ENCODE results near the gene PCDH9.
"Not testable (repeated sequence)": the region's sequence is repeated elsewhere in the genome, so short reads cannot be mapped to it uniquely, and the experiment has no call there.

Gene PCDH9

DNA sequence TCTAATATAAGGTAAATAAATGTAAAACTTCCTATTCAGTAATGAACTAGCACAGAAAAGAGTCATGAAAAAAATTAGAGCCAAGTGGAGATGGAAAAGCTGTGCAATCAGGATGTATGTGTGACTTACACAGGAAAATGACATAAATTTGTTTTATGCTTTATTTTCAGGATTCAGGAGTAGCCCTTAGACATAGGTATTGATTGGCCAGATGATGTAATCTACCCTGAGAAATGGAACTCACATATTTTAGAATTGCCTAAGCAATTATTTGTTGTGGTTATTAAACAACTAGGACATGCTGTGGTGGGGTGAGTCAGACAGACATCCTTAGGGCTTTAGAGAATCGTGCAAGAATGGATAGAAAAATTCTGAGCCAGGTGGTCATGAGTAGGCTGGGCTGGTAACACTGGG lies 110.6 kb downstream of the PCDH9 start:
- DNase-seq = no peak

DNA sequence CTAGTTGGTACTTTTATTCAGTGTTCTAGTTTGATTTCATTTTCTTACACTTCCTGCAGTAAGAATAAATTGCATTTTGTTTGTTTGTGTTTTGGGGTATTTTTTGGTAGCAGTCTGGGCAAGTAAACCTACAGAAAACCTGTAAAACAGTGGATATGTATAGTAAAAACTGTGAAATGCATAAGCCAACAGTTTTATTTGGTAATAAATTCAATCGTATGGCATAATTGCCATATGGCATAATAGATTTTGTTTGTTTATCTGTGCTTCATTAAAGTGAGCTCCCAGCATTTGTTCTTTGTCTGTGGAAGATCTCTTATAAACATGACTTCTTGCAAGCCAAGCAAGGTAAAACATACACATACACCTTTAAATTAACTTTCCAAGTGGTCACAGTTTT lies 111.9 kb downstream of the PCDH9 start:
- DNase-seq = no peak

GRCh38 chr13:67117010-67117550 lies 113.1 kb downstream of the PCDH9 start:
- no peak for DNase-seq

- no peak for DNase-seq
These were observed 122.2 kb downstream of the PCDH9 start for GRCh38 chr13:67107979-67108378.

DNA sequence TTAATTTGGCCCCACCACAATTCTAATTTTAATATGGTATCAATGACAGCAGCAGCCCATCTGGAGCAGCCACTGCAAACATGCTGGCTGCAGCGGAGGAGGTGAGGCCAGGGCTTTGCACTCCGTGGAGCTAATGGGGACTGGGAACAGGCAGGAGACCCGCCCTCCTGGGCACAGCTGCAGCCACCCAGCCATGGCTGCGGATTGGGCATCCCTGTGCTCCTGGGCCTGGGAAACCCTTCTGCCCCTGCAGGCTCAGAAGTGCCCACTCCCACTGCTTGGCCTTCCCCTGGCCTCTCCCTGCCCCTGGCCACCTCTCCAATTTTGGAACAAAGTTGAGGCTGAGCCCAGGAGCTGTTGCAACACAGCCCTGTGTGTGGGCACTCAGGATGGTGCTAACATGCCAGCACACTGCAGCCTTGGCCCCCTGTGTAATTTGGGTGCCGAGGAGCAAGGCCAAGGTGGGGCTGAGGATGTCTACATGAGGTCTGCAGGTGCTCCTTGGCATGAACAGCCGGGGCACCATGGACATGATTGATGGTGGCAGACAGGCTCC lies 123.6 kb downstream of the PCDH9 start:
- DNase-seq = no peak

DNA sequence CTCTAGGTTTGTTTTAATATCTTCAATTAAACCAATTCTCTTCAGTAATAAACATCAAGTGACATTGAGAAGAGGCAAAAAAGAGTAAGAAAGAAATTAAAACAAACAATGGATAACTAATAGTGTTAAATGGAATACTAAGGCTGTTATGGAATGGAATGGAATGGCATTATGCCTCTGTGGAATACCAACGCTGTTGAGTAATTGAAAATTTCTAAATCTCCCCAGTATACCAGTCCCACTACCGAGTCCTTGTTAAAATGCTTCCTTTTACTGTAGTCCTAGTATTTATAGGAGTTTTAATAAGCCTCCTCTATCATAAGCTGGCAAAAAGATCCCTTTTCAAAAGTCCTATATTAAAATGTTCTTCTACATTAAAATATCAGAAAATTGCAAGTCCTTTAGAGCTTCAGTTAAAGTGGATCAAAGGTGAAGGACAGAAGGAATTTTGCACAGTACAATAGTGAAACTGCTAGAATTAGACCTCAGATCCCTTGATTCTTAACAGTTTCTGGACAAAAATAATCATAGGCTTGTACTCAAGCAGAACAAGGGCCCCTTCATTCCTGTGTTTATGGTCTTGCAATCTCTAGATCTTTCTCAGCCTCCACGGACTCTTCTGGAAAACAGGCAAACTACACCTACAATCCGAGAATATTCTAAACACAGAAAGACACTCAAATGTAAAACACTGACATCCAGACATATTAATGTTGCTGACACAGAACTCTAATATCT lies 128.2 kb downstream of the PCDH9 start:
- no peak for DNase-seq

DNA sequence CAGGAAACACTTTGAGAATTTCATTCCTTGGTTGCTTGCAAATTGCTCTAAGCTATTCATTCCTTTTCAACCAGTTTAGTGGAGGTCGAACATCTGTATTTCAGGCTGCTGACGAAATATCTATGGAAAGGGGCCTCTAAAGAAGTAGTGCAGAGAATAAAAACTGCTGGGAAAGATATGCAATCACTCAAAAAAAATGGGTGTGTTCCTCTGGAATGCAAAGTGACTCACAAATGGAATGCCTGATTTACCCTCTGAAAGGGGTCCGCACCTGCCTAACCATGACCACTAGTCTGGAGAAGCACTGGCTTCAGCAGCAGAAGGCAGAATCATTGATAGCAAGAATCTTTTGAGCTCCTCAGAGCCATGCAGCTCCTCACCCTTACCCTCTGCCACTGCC lies 129.4 kb downstream of the PCDH9 start:
- DNase-seq = no peak

DNA sequence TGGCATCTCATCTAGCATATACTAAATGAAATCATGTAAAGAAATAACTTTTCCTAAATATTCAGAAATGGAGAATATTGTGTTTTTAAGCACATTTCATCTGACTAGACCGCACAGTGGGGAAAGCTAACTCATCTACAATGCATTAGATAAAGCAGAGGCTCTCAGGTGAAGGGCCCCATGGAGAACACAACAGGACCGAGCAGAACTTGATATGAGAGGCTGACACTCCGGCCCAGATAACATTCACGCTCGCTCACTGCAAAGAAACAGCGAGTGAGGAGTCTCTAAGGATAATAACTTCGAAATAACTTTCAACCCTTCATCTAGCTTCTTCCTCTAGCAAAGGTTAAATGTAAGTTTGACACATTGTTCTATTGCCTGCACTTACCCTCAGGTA lies 130.6 kb downstream of the PCDH9 start:
- DNase-seq = no peak

- DNase-seq = no peak
These were observed 132.2 kb downstream of the PCDH9 start for GRCh38 chr13:67097892-67098452.

GRCh38 chr13:67096893-67097292 lies 133.2 kb downstream of the PCDH9 start:
- not testable (repeated sequence) for DNase-seq

- no peak for DNase-seq
These were observed 133.7 kb downstream of the PCDH9 start for GRCh38 chr13:67096418-67096817.

GRCh38 chr13:67095621-67096020 lies 134.5 kb downstream of the PCDH9 start:
- no peak for DNase-seq

DNA sequence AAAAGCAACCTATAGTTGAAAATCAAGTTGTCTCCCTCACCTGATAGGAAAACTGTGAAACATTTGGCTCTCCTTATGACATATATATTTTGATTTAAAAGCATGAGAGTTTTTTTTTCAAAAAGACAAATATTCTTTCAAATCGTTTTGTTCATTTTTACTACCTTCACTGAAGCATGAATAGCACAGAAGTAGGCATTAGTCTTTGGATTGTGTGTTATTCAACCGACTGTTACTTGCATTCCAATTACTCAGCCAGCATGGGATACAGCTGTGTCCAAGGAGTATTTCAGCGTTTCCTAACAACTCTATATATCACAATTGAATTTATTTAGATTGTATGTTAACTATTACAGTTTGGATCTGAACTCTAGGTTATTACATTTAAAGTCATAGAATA lies 135.2 kb downstream of the PCDH9 start:
- no peak for DNase-seq

GRCh38 chr13:67094078-67094477 lies 136.1 kb downstream of the PCDH9 start:
- DNase-seq = no peak

GRCh38 chr13:67091603-67092002 lies 138.5 kb downstream of the PCDH9 start:
- no peak for DNase-seq

DNA sequence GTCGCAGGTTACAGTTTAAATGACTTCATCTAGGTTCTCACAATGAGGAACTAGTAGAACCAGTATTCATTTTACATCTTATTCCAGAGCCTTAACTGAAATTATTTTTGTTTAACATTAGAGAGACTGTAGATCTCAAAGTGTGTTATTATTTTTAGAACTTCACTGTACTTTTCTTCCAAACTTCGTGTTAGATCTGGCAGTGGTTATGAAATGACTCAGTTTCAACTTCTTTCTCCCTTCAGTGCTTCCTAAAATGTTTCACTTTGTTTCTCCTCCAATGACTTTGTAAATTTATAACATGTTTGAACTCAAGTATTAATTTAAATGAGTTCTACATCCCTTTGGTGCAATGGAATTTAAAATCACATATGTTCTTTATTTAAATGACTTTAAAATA lies 139.3 kb downstream of the PCDH9 start:
- no peak for DNase-seq

DNA sequence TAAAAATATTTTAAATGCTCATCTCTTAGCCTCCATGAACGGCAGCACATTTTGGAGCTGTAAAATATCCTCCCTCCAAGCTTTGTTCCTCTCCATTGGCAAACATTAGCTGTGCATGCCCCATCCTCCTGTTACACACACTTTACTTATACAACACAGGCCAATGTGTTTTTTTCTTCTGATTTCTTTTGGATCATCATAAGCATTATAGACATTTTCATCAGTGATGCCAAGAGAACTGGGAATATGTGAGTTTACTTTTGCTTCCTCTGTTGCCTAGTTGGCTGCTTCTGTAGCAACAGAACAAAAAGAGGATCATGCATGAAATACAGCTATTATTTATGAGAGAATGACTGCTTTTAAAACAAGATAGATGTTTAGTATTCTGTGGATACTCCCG lies 142.6 kb downstream of the PCDH9 start:
- no peak for DNase-seq

DNA sequence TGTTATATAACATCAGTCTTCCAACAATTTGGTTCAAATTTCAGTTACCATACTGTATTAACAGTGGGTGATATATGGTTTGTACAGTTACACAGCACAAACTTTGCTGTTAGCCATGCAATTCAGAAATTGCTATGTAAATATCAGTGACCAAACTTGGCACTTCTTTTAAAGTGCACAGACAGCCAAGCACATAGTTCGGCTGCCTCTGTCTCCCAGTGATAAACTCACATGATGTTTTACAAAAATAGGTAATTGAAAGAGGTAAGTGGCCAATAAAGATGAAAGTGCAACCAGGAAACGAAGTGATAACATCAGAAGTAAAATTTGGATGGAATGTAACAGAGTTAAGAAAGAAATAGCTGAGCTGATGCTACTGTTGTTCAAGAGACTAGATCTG lies 143.9 kb downstream of the PCDH9 start:
- DNase-seq = no peak

DNA sequence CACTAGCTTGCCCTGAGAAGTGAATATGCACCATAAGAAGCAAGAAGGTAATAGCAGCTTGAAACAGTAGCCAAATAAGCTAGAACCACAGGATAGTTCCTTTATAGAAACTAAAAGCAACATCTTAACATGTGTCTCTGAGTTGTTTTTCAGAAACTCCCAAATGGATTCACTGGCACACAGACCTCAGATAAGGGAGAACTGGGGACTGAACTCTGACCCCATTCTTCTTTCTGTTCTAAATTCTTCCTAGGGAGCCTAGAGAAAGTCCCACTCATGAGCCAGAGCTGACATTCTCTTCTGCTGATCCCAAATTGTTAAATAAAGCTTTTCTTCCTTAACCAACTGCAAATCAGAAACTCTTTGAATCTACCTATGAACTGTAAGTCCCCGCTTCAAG lies 146.1 kb downstream of the PCDH9 start:
- no peak for DNase-seq

- DNase-seq = no peak
These were observed 146.6 kb downstream of the PCDH9 start for GRCh38 chr13:67083519-67083918.

GRCh38 chr13:67080351-67080750 lies 149.8 kb downstream of the PCDH9 start:
- DNase-seq = no peak

DNA sequence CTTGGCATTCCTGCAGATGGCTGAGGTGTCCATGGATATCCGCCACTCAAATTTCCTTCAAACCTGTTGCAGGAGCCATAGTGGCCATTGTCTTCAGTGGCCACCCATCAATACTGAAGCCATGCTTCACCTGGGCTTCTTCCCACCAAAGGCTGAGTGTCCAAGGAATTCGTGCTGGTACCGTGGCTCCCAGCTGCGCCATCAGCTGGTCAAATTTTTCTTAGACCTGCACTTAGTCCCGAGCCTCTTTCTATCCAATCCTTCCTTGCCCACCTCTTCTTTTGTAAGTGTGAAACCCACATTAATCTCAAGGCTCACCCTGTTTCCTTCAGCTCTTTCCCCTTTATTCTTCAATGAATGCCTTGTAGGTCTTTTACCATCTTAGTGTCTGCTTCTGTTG lies 152.1 kb downstream of the PCDH9 start:
- no peak for DNase-seq

DNA sequence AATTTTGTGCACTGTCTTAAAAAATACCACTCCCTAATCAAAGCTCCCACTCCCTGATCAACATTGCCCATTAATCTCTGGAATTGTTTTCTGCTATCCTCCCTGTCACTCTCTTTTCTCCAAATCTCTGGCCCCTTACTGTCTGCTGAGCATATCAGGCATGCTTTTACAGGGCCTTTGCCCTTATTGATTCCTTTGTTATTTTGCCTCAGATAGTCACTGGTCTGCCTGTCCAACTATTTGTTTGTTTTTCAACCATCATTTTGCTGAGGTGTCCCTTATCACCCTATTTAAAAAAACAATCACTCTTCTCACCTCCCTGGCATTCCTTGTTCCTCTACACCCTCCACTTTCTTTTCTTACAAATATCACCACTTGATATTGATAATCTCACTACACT lies 153.0 kb downstream of the PCDH9 start:
- no peak for DNase-seq

GRCh38 chr13:67076378-67076777 lies 153.8 kb downstream of the PCDH9 start:
- no peak for DNase-seq

- DNase-seq = no peak
These were observed 154.9 kb downstream of the PCDH9 start for GRCh38 chr13:67075239-67075638.
